Lower lobe of right lung (tissue), 2 donors: ENCODE measurements around the gene UFM1. TPM values are rescaled to one million over a fixed set of nuclear protein-coding genes. Genes with fewer than 3 reads are reported as not detected.
A peak's percentile ranks its signal among the peaks of the same experiment; 100 is the strongest.
"Not testable (repeated sequence)": the region's sequence is repeated elsewhere in the genome, so short reads cannot be mapped to it uniquely, and the experiment has no call there.

Experiments
- ATAC-seq, 2 donors: fragments of 200-7000 bp; cut with Tn5 transposase; one replicate each; pipeline ENCODE4 v1.9.1; 2020 to 2022; ENCODE audit warnings: mild to moderate bottlenecking in 2 of 2, moderate library complexity in 2 of 2
- DNase-seq: peaks from one replicate; pipeline ENCODE4 v3.0.0-alpha.2; 2020
- H3K27ac ChIP-seq: fragments of 200-600 bp; one replicate; pipeline ENCODE4 v1.8.0; 2022
- H3K27me3 ChIP-seq: fragments of 200-600 bp; one replicate; pipeline ENCODE4 v1.8.0; 2022; ENCODE audit warnings: low read depth
- H3K36me3 ChIP-seq: fragments of 200-600 bp; one replicate; pipeline ENCODE4 v1.8.0; 2022; ENCODE audit warnings: mild to moderate bottlenecking
- H3K4me1 ChIP-seq: fragments of 200-600 bp; one replicate; pipeline ENCODE4 v1.8.0; 2022
- H3K4me3 ChIP-seq: fragments of 200-600 bp; one replicate; pipeline ENCODE4 v1.8.0; 2022; ENCODE audit warnings: mild to moderate bottlenecking
- H3K9me3 ChIP-seq: fragments of 200-600 bp; one replicate; pipeline ENCODE4 v1.8.0; 2022
- intact Hi-C: fragments of 100-400 bp; cut with DNase I; formaldehyde crosslinking; loops from one replicate; pipeline ENCODE4 v1.11.0; 2022
- long read RNA-seq: library from polyadenylated mRNA; unstranded; transcript quantifications from one replicate; pipeline ENCODE4 v2.0.0, GENCODE V29; 2021
- total RNA-seq: library from RNA; stranded (reverse); fragmentation: NEBNext Ultra II Directional; extraction: Animal tissue kit (Norgen Biotek cat#: 25700); gene quantifications from one replicate; pipeline ENCODE4 v1.2.1, GENCODE V29; 2021
- TF ChIP-seq, protein P1 (sequence below): fragments of 200-600 bp; IDR thresholded peaks from one replicate; pipeline ENCODE4 v1.8.0; 2022; ENCODE audit warnings: antibody characterized with exemption, mild to moderate bottlenecking
- donor health status: DM: no; HTN: yes; CAD: no; lungs with severe emphysema.

The UFM1 gene
- total RNA-seq: 60.0 TPM
- long read RNA-seq, transcript UFM1-201 (6 exons, 3,138 nt): major isoform, 97 of 138 reads
- long read RNA-seq, partial matches to known transcripts: 29 of 138 reads
- long read RNA-seq, other reads (novel, unspliced or antisense): 9 of 138 reads

DNA sequence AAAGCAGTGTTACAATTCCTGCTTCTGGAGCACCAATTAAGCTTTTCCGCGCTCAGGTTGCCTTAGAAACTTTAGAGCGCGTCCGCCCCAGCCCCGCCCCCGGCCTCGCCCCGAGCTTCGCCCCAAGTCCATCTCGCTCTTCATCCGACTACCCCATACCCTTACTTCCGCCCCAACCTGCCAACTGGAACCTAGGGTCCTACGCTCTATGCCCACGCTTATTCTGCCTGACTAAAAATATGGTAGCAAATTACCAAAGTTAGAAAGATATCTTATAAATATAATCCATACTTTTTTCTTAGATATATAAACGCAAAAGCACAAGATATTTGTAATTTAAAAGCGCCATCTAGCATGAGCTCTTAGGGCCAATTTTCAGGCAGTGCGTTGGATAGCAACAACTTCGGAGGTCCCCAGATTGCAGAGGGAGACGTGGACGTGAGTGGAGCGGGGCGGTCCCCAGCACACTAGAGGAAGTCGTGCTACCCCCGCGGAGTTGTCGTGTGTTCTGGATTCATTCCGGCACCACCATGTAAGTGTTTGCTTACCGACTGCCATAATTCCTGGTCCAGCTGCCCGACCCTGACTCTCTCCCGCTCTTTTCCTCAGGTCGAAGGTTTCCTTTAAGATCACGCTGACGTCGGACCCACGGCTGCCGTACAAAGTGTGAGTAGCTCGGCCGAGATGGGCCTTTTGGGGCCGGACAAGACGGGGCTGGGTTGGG lies at the start of gene UFM1:
TSS of gene UFM1 (plus strand) at position 462 of the 724 bp plus-strand sequence. CDS start at position 531, 69 bp downstream.
- intact Hi-C loops: no loop called here
- Histone ChIP-seq H3K27me3 (no peaks in the 10 kb centered on the region), H3K9me3 (no peaks in the 10 kb centered on the region), H3K4me1 (peaks cover 21% of the 10 kb centered on the region), H3K36me3 (peaks cover 17% of the 10 kb centered on the region), H3K27ac (peak within 1 kb of the TSS; percentile 91), H3K4me3 (peak within 1 kb of the TSS; percentile 77)
- ATAC-seq (peak; percentile 99 to 100), DNase-seq (peak; percentile 95)
- TF ChIP-seq, protein P1, sequence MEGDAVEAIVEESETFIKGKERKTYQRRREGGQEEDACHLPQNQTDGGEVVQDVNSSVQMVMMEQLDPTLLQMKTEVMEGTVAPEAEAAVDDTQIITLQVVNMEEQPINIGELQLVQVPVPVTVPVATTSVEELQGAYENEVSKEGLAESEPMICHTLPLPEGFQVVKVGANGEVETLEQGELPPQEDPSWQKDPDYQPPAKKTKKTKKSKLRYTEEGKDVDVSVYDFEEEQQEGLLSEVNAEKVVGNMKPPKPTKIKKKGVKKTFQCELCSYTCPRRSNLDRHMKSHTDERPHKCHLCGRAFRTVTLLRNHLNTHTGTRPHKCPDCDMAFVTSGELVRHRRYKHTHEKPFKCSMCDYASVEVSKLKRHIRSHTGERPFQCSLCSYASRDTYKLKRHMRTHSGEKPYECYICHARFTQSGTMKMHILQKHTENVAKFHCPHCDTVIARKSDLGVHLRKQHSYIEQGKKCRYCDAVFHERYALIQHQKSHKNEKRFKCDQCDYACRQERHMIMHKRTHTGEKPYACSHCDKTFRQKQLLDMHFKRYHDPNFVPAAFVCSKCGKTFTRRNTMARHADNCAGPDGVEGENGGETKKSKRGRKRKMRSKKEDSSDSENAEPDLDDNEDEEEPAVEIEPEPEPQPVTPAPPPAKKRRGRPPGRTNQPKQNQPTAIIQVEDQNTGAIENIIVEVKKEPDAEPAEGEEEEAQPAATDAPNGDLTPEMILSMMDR: no peak

GRCh38 chr13:38301236-38301635 lies 48.4 kb upstream of the UFM1 start:
- ATAC-seq (no peak), DNase-seq (no peak)
- Histone ChIP-seq H3K27ac (no peak overlapping the region), H3K9me3 (no peaks in the 10 kb centered on the region), H3K4me3 (no peak overlapping the region), H3K36me3 (no peaks in the 10 kb centered on the region), H3K27me3 (no peaks in the 10 kb centered on the region), H3K4me1 (no peaks in the 10 kb centered on the region)
- TF ChIP-seq, protein P1: no peak
- intact Hi-C loops: no loop called here

GRCh38 chr13:38303816-38304320 lies 45.8 kb upstream of the UFM1 start:
- intact Hi-C loops: no loop called here
- Histone ChIP-seq H3K9me3 (no peaks in the 10 kb centered on the region), H3K27ac (no peak overlapping the region), H3K36me3 (no peaks in the 10 kb centered on the region), H3K27me3 (no peaks in the 10 kb centered on the region), H3K4me1 (no peaks in the 10 kb centered on the region), H3K4me3 (no peak overlapping the region)
- ATAC-seq (no peak), DNase-seq (no peak)
- TF ChIP-seq, protein P1: no peak

- Histone ChIP-seq H3K4me1 (no peaks in the 10 kb centered on the region), H3K4me3 (no peak overlapping the region), H3K9me3 (no peaks in the 10 kb centered on the region), H3K27ac (no peak overlapping the region), H3K36me3 (no peaks in the 10 kb centered on the region), H3K27me3 (no peaks in the 10 kb centered on the region)
- intact Hi-C loops: no loop called here
- TF ChIP-seq, protein P1: no peak
- DNase-seq (no peak), ATAC-seq (no peak)
Observed at GRCh38 chr13:38308736-38309135, 40.9 kb upstream of the UFM1 start.

GRCh38 chr13:38309397-38309796 lies 40.3 kb upstream of the UFM1 start:
- no peak for ATAC-seq
- TF ChIP-seq, protein P1: no peak

GRCh38 chr13:38311175-38311574 lies 38.5 kb upstream of the UFM1 start:
- H3K27ac ChIP-seq, H3K4me1 ChIP-seq, DNase-seq, H3K4me3 ChIP-seq, intact Hi-C loops, ATAC-seq, H3K36me3 ChIP-seq, H3K9me3 ChIP-seq, H3K27me3 ChIP-seq: not testable (repeated sequence)

More at GRCh38 chr13:38309397-38309796, 40.3 kb upstream of the UFM1 start:
- H3K9me3 ChIP-seq: no peaks in the 10 kb centered on the region
- no peak overlapping the region for H3K27ac ChIP-seq
- DNase-seq: no peak
- no peaks in the 10 kb centered on the region for H3K36me3 ChIP-seq
- intact Hi-C loops: no loop called here
- H3K4me1 ChIP-seq: no peaks in the 10 kb centered on the region
- no peak overlapping the region for H3K4me3 ChIP-seq
- no peaks in the 10 kb centered on the region for H3K27me3 ChIP-seq
